Panc1 (cell line): Measurements from ENCODE around the gene AGBL1.

Experiments
- SIN3A ChIP-seq: IDR thresholded peaks from 2 replicates; pipeline ENCODE4 v1.6.1; 2012; ENCODE audit warnings: low read depth, mild to moderate bottlenecking, low read length, moderate library complexity, borderline replicate concordance; ENCODE audit not compliant: insufficient read depth
- TF ChIP-seq, protein P1 (sequence below), 2 experiments: IDR thresholded peaks; 2 replicates each; pipeline ENCODE4 v1.6.1; 2011 to 2012; ENCODE audit warnings: low read depth in 2 of 2, control low read depth in 1 of 2, low read length in 1 of 2, mild to moderate bottlenecking in 1 of 2, moderate library complexity in 1 of 2; ENCODE audit not compliant: insufficient read depth in 1 of 2
- TF ChIP-seq, protein P2 (sequence below): fragments of 450-650 bp; IDR thresholded peaks from 2 replicates; pipeline ENCODE4 v1.5.1; 2017; ENCODE audit warnings: mild to moderate bottlenecking

DNA sequence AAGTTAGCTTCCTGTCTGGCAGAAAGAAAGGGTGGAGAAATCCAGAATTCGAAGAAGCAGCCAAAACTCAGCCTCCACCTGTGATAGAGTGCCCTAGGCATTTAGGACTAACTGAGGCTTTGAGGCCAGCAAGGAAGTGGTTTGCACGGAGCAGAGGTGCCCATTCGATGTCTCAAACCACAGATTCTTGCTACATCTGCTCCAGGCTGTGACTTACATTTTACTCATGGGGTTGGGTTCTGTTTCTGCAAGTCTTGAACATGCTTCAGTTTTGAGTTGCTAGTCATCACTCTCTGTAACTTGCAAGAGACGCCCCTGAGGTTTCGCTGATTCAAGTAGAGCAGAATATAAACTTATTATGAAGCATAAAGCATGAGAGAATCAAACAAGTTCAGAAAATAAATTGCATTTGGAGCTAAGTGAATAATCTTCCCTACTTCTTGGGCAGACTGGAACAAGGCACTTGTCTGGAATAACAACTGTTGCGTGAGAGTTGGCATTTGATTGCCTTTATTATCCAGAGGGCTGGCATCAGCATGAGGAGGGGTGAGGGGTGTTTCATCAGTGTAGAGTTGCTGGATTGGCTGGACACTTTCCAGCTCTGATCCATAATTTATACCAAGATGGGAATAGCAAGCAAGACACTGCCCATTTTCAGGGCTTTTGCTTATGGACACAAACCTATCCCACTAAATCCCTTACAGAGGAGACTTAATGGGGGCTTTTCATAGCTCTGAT is 256.5 kb downstream of the AGBL1 start:
- TF ChIP-seq, protein P1, sequence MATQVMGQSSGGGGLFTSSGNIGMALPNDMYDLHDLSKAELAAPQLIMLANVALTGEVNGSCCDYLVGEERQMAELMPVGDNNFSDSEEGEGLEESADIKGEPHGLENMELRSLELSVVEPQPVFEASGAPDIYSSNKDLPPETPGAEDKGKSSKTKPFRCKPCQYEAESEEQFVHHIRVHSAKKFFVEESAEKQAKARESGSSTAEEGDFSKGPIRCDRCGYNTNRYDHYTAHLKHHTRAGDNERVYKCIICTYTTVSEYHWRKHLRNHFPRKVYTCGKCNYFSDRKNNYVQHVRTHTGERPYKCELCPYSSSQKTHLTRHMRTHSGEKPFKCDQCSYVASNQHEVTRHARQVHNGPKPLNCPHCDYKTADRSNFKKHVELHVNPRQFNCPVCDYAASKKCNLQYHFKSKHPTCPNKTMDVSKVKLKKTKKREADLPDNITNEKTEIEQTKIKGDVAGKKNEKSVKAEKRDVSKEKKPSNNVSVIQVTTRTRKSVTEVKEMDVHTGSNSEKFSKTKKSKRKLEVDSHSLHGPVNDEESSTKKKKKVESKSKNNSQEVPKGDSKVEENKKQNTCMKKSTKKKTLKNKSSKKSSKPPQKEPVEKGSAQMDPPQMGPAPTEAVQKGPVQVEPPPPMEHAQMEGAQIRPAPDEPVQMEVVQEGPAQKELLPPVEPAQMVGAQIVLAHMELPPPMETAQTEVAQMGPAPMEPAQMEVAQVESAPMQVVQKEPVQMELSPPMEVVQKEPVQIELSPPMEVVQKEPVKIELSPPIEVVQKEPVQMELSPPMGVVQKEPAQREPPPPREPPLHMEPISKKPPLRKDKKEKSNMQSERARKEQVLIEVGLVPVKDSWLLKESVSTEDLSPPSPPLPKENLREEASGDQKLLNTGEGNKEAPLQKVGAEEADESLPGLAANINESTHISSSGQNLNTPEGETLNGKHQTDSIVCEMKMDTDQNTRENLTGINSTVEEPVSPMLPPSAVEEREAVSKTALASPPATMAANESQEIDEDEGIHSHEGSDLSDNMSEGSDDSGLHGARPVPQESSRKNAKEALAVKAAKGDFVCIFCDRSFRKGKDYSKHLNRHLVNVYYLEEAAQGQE (IDR thresholded peaks at IDR 0.05; ENCODE audit: insufficient read depth in 1 of 2, low read depth in 2 of 2, low read length in 1 of 2), result no peak
- TF ChIP-seq, protein P2, sequence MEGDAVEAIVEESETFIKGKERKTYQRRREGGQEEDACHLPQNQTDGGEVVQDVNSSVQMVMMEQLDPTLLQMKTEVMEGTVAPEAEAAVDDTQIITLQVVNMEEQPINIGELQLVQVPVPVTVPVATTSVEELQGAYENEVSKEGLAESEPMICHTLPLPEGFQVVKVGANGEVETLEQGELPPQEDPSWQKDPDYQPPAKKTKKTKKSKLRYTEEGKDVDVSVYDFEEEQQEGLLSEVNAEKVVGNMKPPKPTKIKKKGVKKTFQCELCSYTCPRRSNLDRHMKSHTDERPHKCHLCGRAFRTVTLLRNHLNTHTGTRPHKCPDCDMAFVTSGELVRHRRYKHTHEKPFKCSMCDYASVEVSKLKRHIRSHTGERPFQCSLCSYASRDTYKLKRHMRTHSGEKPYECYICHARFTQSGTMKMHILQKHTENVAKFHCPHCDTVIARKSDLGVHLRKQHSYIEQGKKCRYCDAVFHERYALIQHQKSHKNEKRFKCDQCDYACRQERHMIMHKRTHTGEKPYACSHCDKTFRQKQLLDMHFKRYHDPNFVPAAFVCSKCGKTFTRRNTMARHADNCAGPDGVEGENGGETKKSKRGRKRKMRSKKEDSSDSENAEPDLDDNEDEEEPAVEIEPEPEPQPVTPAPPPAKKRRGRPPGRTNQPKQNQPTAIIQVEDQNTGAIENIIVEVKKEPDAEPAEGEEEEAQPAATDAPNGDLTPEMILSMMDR, result no peak
- no peak for TF ChIP-seq SIN3A
